ENCODE measurements around the gene CST11.

DNA sequence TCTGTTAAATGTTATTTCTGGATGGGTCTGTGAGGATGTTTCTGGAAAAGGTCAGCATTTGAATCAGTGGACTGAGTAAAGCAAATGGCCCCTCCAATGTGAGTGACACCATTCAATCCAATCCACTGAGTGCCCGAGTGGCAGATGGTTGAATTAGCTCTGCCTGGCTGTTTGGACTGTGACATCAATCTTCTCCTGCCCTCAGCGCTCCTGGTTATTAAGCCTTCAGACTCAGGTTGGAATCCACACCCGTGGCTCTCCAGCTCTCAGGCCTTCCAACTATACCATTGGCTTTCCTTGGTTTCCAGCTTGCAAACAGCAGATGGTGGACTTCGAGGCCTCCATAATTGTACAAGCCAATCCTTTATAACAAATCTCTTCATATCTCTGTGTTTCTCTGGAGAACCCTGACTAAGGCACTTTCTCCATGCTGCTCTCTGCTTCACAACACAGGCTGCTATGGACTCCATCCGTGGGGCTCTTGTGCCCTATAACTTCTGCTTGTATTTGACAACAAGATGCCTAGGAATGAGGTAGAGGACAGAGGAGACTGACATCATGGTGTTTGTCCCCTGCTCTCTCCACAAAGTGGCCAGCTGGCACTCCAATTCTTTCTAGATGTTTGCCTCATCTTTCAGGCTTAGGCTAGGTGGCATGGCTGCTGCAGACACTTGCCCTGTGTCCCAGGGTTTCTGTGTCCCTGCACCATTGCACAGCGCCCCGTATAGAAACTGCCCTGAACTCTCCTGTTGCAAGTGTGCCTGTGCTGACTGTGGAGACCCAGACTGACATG lies 18.0 kb downstream of the CST11 start:
- TF ChIP-seq, protein P1, sequence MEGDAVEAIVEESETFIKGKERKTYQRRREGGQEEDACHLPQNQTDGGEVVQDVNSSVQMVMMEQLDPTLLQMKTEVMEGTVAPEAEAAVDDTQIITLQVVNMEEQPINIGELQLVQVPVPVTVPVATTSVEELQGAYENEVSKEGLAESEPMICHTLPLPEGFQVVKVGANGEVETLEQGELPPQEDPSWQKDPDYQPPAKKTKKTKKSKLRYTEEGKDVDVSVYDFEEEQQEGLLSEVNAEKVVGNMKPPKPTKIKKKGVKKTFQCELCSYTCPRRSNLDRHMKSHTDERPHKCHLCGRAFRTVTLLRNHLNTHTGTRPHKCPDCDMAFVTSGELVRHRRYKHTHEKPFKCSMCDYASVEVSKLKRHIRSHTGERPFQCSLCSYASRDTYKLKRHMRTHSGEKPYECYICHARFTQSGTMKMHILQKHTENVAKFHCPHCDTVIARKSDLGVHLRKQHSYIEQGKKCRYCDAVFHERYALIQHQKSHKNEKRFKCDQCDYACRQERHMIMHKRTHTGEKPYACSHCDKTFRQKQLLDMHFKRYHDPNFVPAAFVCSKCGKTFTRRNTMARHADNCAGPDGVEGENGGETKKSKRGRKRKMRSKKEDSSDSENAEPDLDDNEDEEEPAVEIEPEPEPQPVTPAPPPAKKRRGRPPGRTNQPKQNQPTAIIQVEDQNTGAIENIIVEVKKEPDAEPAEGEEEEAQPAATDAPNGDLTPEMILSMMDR (IDR thresholded peaks at IDR 0.05) = no peak
- no peak for TF ChIP-seq POLR2A (IDR thresholded peaks at IDR 0.05)

All from gastroesophageal sphincter (tissue), 3 donors.